PC-3 (cell line): ENCODE data around the gene SULF2.

Experiments
- EZH2 ChIP-seq: fragments of 300-600 bp; sonication (generic); IDR thresholded peaks from one replicate; pipeline ENCODE4 v1.6.1; 2017; ENCODE audit warnings: antibody characterized with exemption, mild to moderate bottlenecking, low read length; ENCODE audit not compliant: unreplicated experiment
- EZH2phosphoT487 ChIP-seq: fragments of 300-600 bp; sonication (generic); IDR thresholded peaks from 2 replicates; pipeline ENCODE4 v1.6.1; 2018; ENCODE audit warnings: mild to moderate bottlenecking, antibody characterized with exemption, low read length, borderline replicate concordance
- TF ChIP-seq, protein P1 (sequence below): fragments of 300-600 bp; sonication (generic); conservative IDR thresholded peaks from 2 replicates; pipeline ENCODE4 v1.5.1; 2017; ENCODE audit warnings: antibody characterized with exemption, low read depth, mild to moderate bottlenecking, low read length

DNA sequence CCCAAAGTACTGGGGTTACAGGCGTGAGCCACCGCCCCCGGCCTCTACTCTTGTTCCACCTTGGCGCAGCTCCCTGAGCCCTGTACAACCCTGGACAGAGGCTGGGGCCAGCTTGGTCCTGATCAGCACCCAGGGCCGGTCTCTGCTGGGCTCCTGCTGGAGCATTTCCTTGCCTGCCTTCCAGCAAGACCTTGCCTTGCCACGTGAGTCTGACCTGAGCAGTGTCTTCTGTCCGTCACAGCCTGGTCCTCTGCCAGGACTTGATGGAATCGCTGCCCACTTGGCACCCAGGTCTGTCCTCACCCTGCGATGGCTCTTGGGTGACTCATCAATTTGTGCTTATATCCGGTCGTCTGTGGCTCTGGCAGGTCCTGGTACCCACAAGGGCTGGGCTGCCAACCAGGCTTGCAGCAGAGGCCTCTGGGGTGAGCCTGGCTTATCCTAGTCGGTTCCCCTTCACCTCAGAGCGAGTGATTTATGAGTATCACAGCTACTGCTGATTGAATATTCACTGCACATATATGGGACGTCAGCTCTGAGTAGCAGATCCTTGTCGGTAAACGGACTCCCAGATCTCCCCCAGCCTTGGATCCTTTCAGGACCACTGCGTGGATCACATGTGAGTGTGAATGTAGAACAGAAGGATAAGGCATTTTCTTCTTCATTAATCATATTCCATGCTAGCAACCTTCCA, 10.1 kb upstream of the SULF2 start:
- no peak for TF ChIP-seq EZH2phosphoT487
- TF ChIP-seq, protein P1, sequence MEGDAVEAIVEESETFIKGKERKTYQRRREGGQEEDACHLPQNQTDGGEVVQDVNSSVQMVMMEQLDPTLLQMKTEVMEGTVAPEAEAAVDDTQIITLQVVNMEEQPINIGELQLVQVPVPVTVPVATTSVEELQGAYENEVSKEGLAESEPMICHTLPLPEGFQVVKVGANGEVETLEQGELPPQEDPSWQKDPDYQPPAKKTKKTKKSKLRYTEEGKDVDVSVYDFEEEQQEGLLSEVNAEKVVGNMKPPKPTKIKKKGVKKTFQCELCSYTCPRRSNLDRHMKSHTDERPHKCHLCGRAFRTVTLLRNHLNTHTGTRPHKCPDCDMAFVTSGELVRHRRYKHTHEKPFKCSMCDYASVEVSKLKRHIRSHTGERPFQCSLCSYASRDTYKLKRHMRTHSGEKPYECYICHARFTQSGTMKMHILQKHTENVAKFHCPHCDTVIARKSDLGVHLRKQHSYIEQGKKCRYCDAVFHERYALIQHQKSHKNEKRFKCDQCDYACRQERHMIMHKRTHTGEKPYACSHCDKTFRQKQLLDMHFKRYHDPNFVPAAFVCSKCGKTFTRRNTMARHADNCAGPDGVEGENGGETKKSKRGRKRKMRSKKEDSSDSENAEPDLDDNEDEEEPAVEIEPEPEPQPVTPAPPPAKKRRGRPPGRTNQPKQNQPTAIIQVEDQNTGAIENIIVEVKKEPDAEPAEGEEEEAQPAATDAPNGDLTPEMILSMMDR, result no peak
- TF ChIP-seq EZH2, result no peak
